Calu3 (cell line): ENCODE measurements around the gene UBE2J1. TPM values are rescaled to one million over a fixed set of nuclear protein-coding genes. Genes with fewer than 3 reads are reported as not detected.

Experiments used
- BruUV-seq: library from RNA; stranded (reverse); fragments of 400-500 nt; replicated peaks from 2 replicates; lab custom pipeline; 2021; lab: Mats Ljungman, UMichigan
- CTCF ChIA-PET: fragments of 300-600 bp; sonication (Branson Sonifier 250); formaldehyde crosslinking; loops from one replicate; lab custom pipeline; 2022; ENCODE audit warnings: antibody characterized with exemption; lab: Charles Lee
- DNase-seq: peaks from one replicate; pipeline ENCODE4 v3.0.0; 2022
- H3K27ac Mint-ChIP-seq: one replicate; pipeline ENCODE4 v1.8.0; 2022; ENCODE audit warnings: mixed read lengths; ENCODE audit not compliant: unreplicated experiment
- H3K27me3 Mint-ChIP-seq: one replicate; pipeline ENCODE4 v1.8.0; 2022; ENCODE audit warnings: mixed read lengths; ENCODE audit not compliant: unreplicated experiment
- H3K36me3 Mint-ChIP-seq: one replicate; pipeline ENCODE4 v1.8.0; 2022; ENCODE audit warnings: mild to moderate bottlenecking, moderate library complexity, mixed read lengths; ENCODE audit not compliant: insufficient read depth, unreplicated experiment
- H3K4me1 Mint-ChIP-seq: one replicate; pipeline ENCODE4 v1.8.0; 2022; ENCODE audit warnings: mild to moderate bottlenecking, low read depth, mixed read lengths; ENCODE audit not compliant: unreplicated experiment
- H3K4me3 Mint-ChIP-seq: one replicate; pipeline ENCODE4 v1.8.0; 2022; ENCODE audit warnings: mild to moderate bottlenecking, low read depth, moderate library complexity, mixed read lengths; ENCODE audit not compliant: unreplicated experiment
- H3K9me3 Mint-ChIP-seq: one replicate; pipeline ENCODE4 v1.8.0; 2022; ENCODE audit warnings: low read depth, mixed read lengths; ENCODE audit not compliant: unreplicated experiment
- intact Hi-C: fragments of 100-400 bp; cut with micrococcal nuclease; formaldehyde crosslinking; loops from one replicate; pipeline ENCODE4 v1.10.0; 2022; ENCODE audit not compliant: unreplicated experiment
- total RNA-seq: library from RNA; stranded (reverse); gene quantifications from 2 replicates; pipeline ENCODE4 v1.2.3, GENCODE V29; 2022
- TF ChIP-seq, protein P1 (sequence below): fragments of 200-600 bp; IDR thresholded peaks from one replicate; pipeline ENCODE4 v1.8.0; 2022; ENCODE audit warnings: antibody characterized with exemption; ENCODE audit not compliant: unreplicated experiment

The UBE2J1 gene
- total RNA-seq, 1 experiment from 2014 or later: 18.7 TPM

DNA sequence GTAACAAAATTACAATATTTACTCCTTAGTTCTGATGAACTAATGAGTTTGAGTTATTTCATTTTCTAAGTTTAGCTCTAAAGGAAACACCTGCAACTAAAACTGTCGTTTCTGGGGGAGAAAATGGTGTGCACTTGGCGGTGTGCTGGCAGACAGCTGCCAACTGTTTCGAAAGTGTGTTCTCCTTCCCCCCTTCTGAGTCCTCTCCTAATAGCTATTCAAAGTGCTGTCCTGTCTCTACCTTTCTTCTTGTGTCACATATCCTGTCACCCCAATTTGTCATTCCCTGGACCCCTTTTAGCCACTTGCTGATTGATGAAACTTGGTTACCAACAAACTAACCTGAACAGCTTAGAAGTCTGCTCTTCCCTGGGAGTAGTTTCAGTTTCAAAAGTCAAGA is 4.9 kb upstream of the UBE2J1 start:
- no TSS peak for BruUV-seq
- no peak overlapping the region for H3K27ac Mint-ChIP-seq

DNA sequence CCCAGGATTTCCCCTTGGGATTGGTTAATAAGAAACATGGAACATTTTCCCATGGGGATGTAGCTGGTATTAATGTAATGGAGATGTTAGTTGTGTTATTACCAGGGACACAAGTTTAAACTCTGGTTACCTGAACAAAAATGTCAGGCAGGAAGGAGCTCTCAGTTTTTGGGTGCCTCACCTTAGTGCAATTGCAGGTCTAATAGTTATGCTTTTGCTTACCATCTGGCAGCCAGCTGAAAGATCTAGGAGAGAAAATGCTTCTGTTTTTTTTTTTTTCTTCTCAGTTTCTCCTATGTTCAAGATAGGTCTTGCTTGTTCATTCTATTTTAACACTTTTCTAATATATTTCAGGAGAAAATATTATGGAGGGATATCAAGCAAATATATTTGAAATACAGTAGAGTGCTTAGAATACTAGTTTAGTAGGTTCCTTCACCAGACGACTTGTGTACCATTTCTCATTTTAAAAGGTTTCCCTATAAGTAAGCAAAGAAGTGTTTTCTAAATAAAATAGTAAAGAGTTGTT is 4.2 kb upstream of the UBE2J1 start:
- intact Hi-C loops: no loop called here
- CTCF ChIA-PET: no interaction called here

More for the DNA sequence above, 4.9 kb upstream of the UBE2J1 start:
- H3K36me3 Mint-ChIP-seq: peaks cover 12% of the 10 kb centered on the region
- DNase-seq: no peak
- intact Hi-C loops: no loop called here
- no peaks in the 10 kb centered on the region for H3K9me3 Mint-ChIP-seq
- H3K4me1 Mint-ChIP-seq: no peaks in the 10 kb centered on the region
- no peak overlapping the region for H3K4me3 Mint-ChIP-seq
- TF ChIP-seq, protein P1, sequence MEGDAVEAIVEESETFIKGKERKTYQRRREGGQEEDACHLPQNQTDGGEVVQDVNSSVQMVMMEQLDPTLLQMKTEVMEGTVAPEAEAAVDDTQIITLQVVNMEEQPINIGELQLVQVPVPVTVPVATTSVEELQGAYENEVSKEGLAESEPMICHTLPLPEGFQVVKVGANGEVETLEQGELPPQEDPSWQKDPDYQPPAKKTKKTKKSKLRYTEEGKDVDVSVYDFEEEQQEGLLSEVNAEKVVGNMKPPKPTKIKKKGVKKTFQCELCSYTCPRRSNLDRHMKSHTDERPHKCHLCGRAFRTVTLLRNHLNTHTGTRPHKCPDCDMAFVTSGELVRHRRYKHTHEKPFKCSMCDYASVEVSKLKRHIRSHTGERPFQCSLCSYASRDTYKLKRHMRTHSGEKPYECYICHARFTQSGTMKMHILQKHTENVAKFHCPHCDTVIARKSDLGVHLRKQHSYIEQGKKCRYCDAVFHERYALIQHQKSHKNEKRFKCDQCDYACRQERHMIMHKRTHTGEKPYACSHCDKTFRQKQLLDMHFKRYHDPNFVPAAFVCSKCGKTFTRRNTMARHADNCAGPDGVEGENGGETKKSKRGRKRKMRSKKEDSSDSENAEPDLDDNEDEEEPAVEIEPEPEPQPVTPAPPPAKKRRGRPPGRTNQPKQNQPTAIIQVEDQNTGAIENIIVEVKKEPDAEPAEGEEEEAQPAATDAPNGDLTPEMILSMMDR: no peak
- CTCF ChIA-PET: no interaction called here
- H3K27me3 Mint-ChIP-seq: no peaks in the 10 kb centered on the region

DNA sequence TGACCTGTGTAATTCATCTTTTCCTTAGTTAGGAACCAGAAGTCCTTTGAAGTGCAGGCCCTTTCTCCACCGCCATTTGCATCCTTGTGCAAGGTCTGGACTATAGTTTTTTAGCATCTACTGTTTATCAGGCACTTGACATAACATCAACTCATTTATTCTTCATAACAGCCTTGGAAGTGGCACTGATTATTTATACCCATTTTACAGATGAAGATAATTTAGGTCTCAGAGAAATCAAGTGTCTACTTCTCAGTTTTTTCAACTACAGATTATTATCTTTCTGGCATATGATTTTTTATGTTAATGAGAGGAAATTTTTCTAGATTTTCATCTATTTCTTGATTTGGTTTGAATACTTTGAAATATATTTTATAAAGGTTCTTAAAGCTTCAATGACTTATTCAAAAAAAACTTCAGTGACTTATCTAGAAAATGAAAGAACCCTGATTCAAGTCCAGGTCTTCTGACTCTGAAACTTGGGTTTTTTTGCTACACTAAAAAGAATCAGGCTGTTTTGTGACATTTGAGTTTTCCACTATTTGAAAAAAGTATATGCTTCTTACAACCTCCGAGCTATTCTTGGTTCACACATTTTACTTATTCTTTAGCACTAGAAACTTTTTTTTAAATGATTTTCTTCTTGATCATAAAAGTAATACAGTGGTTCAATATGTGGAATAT is 3.1 kb upstream of the UBE2J1 start:
- Mint-ChIP-seq H3K36me3 (peaks cover 30% of the 10 kb centered on the region), H3K27ac (no peak overlapping the region), H3K4me3 (no peak overlapping the region), H3K4me1 (peaks cover 1% of the 10 kb centered on the region), H3K27me3 (no peaks in the 10 kb centered on the region), H3K9me3 (no peaks in the 10 kb centered on the region)
- intact Hi-C loops: no loop called here
- DNase-seq: no peak
- CTCF ChIA-PET: interaction anchor here (1.4 kb wide), 1 partner anchor 17 kb away, joined by 3 read pairs; no protein-coding TSS in a partner anchor
- BruUV-seq: no TSS peak
- TF ChIP-seq, protein P1: no peak

More for the DNA sequence above, 4.2 kb upstream of the UBE2J1 start:
- Mint-ChIP-seq H3K4me3 (no peak overlapping the region), H3K4me1 (no peaks in the 10 kb centered on the region), H3K27ac (no peak overlapping the region), H3K36me3 (peaks cover 19% of the 10 kb centered on the region), H3K27me3 (no peaks in the 10 kb centered on the region), H3K9me3 (no peaks in the 10 kb centered on the region)
- TF ChIP-seq, protein P1: no peak
- no peak for DNase-seq
- BruUV-seq: no TSS peak

DNA sequence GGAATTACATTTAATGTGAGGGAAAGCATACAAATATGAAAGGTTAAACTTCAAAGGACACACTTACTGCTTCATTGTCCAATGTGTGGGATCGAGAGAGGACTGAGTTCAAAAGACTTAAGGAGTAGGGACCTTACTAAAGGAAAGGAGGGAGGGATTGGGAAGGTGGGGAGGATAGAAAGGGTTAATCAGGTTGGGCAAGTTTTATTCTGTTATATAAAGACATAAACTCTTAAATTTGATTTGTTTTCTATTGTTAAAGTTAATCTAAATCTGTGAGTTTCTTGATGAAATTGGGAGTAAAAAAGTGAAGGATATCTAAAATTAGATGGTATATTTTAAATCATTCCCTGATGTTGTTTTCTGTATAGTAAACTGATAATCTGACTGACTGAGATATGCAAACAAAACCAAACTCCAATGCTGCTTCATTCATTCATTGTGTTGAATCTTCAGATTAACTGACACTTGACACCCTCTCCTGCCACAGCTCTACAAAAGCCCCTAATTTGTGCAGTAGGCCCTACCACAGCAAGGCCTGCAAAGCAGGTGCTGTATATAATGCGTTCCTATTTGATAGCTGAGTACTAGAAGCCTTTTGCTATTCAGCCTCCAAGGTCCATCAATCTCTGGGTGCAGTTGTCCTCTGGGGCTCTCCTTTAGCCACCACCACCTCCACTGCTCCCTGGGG is 1.3 kb upstream of the UBE2J1 start:
- no peak for DNase-seq
- Mint-ChIP-seq H3K36me3 (peaks cover 31% of the 10 kb centered on the region), H3K4me3 (peak overlapping the region; percentile 83), H3K27ac (peak overlapping the region; percentile 60), H3K4me1 (peaks cover 19% of the 10 kb centered on the region), H3K27me3 (no peaks in the 10 kb centered on the region), H3K9me3 (no peaks in the 10 kb centered on the region)
- CTCF ChIA-PET: no interaction called here
- TF ChIP-seq, protein P1: no peak
- intact Hi-C loops: loop anchor here (5.0 kb wide), 1 partner anchor 57 kb away; no protein-coding TSS in a partner anchor
- BruUV-seq: no TSS peak
